Measurements from ENCODE around the gene SPAG4.
A peak's percentile ranks its signal among the peaks of the same experiment; 100 is the strongest.

Gene SPAG4

GRCh38 chr20:35660122-35660937 lies 44.7 kb downstream of the SPAG4 start:
- DNase-seq, result no peak

GRCh38 chr20:35661053-35661452 lies 45.4 kb downstream of the SPAG4 start:
- DNase-seq, result no peak

- DNase-seq, result no peak
Measured at GRCh38 chr20:35661908-35662307, 46.3 kb downstream of the SPAG4 start.

- DNase-seq, result no peak
Measured at GRCh38 chr20:35662551-35662950, 46.9 kb downstream of the SPAG4 start.

- DNase-seq, result peak; percentile 19
Measured at GRCh38 chr20:35663516-35664465, 48.2 kb downstream of the SPAG4 start.

GRCh38 chr20:35664466-35665206 lies 49.0 kb downstream of the SPAG4 start, which contains the start of the genes CPNE1 and RBM12:
Gene CPNE1, minus strand, starts transcription at chr20:35664900. Its CDS starts 31,977 bp downstream, at chr20:35632923.
Gene RBM12, minus strand, starts transcription at chr20:35664900. Its CDS starts 9,578 bp downstream, at chr20:35655322.
- peak; percentile 88 for DNase-seq

- no peak for DNase-seq
Measured at GRCh38 chr20:35665949-35666288, 50.3 kb downstream of the SPAG4 start.

GRCh38 chr20:35669221-35669620 lies 53.6 kb downstream of the SPAG4 start:
- DNase-seq, result no peak

- no peak for DNase-seq
Measured at GRCh38 chr20:35669681-35670080, 54.1 kb downstream of the SPAG4 start.

Data from NCI-H524 treated with DMSO at 0.1 percent for 48 hours (cell line).